Lower lobe of right lung (tissue), 2 donors: ENCODE measurements around the gene MXD1. TPM values are rescaled to one million over a fixed set of nuclear protein-coding genes. Genes with fewer than 3 reads are reported as not detected.
A peak's percentile ranks its signal among the peaks of the same experiment; 100 is the strongest.
"Not testable (repeated sequence)": the region's sequence is repeated elsewhere in the genome, so short reads cannot be mapped to it uniquely, and the experiment has no call there.

Experiments
- ATAC-seq, 2 donors: fragments of 200-7000 bp; cut with Tn5 transposase; one replicate each; pipeline ENCODE4 v1.9.1; 2020 to 2022; ENCODE audit warnings: mild to moderate bottlenecking in 2 of 2, moderate library complexity in 2 of 2
- DNase-seq: peaks from one replicate; pipeline ENCODE4 v3.0.0-alpha.2; 2020
- H3K27ac ChIP-seq: fragments of 200-600 bp; one replicate; pipeline ENCODE4 v1.8.0; 2022
- H3K27me3 ChIP-seq: fragments of 200-600 bp; one replicate; pipeline ENCODE4 v1.8.0; 2022; ENCODE audit warnings: low read depth
- H3K36me3 ChIP-seq: fragments of 200-600 bp; one replicate; pipeline ENCODE4 v1.8.0; 2022; ENCODE audit warnings: mild to moderate bottlenecking
- H3K4me1 ChIP-seq: fragments of 200-600 bp; one replicate; pipeline ENCODE4 v1.8.0; 2022
- H3K4me3 ChIP-seq: fragments of 200-600 bp; one replicate; pipeline ENCODE4 v1.8.0; 2022; ENCODE audit warnings: mild to moderate bottlenecking
- H3K9me3 ChIP-seq: fragments of 200-600 bp; one replicate; pipeline ENCODE4 v1.8.0; 2022
- intact Hi-C: fragments of 100-400 bp; cut with DNase I; formaldehyde crosslinking; loops from one replicate; pipeline ENCODE4 v1.11.0; 2022
- total RNA-seq: library from RNA; stranded (reverse); fragmentation: NEBNext Ultra II Directional; extraction: Animal tissue kit (Norgen Biotek cat#: 25700); gene quantifications from one replicate; pipeline ENCODE4 v1.2.1, GENCODE V29; 2021
- TF ChIP-seq, protein P1 (sequence below): fragments of 200-600 bp; IDR thresholded peaks from one replicate; pipeline ENCODE4 v1.8.0; 2022; ENCODE audit warnings: antibody characterized with exemption, mild to moderate bottlenecking
- donor health status: DM: no; HTN: yes; CAD: no; lungs with severe emphysema.

MXD1 gene
- total RNA-seq, 1 donor from 2014 or later, result 33.8 TPM

- Histone ChIP-seq H3K36me3 (peaks cover 38% of the 10 kb centered on the region), H3K27ac (peak within 1 kb of the TSS; percentile 80), H3K4me3 (peak within 1 kb of the TSS; percentile 78), H3K4me1 (peaks cover 30% of the 10 kb centered on the region), H3K27me3 (no peaks in the 10 kb centered on the region), H3K9me3 (no peaks in the 10 kb centered on the region)
- TF ChIP-seq, protein P1, sequence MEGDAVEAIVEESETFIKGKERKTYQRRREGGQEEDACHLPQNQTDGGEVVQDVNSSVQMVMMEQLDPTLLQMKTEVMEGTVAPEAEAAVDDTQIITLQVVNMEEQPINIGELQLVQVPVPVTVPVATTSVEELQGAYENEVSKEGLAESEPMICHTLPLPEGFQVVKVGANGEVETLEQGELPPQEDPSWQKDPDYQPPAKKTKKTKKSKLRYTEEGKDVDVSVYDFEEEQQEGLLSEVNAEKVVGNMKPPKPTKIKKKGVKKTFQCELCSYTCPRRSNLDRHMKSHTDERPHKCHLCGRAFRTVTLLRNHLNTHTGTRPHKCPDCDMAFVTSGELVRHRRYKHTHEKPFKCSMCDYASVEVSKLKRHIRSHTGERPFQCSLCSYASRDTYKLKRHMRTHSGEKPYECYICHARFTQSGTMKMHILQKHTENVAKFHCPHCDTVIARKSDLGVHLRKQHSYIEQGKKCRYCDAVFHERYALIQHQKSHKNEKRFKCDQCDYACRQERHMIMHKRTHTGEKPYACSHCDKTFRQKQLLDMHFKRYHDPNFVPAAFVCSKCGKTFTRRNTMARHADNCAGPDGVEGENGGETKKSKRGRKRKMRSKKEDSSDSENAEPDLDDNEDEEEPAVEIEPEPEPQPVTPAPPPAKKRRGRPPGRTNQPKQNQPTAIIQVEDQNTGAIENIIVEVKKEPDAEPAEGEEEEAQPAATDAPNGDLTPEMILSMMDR, result no peak
- ATAC-seq (peak; percentile 88 to 96), DNase-seq (peak; percentile 78)
- intact Hi-C loops, result no loop called here
Observed at GRCh38 chr2:69893684-69894551, 21.0 kb upstream of the MXD1 start, which contains the start of gene SNRNP27. Gene SNRNP27, plus strand, starts transcription at chr2:69893956. Its CDS starts 29 bp downstream, at chr2:69893985.

- peak in 1 of 2 donors; percentile 4 for ATAC-seq
- Histone ChIP-seq H3K27ac (peak overlapping the region; percentile 80), H3K4me1 (peaks cover 30% of the 10 kb centered on the region), H3K36me3 (peaks cover 46% of the 10 kb centered on the region), H3K4me3 (peak overlapping the region; percentile 78)
- intact Hi-C loops, H3K27me3 ChIP-seq, H3K9me3 ChIP-seq, DNase-seq: not testable (repeated sequence)
Observed at GRCh38 chr2:69894737-69895136, 20.2 kb upstream of the MXD1 start.

- peaks cover 32% of the 10 kb centered on the region for H3K4me1 ChIP-seq
- H3K9me3 ChIP-seq, result no peaks in the 10 kb centered on the region
- no peaks in the 10 kb centered on the region for H3K27me3 ChIP-seq
- H3K4me3 ChIP-seq, result no peak overlapping the region
- TF ChIP-seq, protein P1, result no peak
- ATAC-seq (peak; percentile 62 to 78), DNase-seq (peak; percentile 74)
- peaks cover 90% of the 10 kb centered on the region for H3K36me3 ChIP-seq
- intact Hi-C loops, result no loop called here
- no peak overlapping the region for H3K27ac ChIP-seq
Observed at GRCh38 chr2:69902213-69902922, 12.5 kb upstream of the MXD1 start.

- Histone ChIP-seq H3K36me3 (peaks cover 79% of the 10 kb centered on the region), H3K27ac (no peak overlapping the region), H3K4me1 (peaks cover 12% of the 10 kb centered on the region), H3K27me3 (no peaks in the 10 kb centered on the region), H3K9me3 (no peaks in the 10 kb centered on the region), H3K4me3 (no peak overlapping the region)
- DNase-seq (no peak), ATAC-seq (peak; percentile 45 to 60)
- intact Hi-C loops, result no loop called here
- TF ChIP-seq, protein P1, result no peak
Observed at GRCh38 chr2:69907216-69907615, 7.7 kb upstream of the MXD1 start.

DNA sequence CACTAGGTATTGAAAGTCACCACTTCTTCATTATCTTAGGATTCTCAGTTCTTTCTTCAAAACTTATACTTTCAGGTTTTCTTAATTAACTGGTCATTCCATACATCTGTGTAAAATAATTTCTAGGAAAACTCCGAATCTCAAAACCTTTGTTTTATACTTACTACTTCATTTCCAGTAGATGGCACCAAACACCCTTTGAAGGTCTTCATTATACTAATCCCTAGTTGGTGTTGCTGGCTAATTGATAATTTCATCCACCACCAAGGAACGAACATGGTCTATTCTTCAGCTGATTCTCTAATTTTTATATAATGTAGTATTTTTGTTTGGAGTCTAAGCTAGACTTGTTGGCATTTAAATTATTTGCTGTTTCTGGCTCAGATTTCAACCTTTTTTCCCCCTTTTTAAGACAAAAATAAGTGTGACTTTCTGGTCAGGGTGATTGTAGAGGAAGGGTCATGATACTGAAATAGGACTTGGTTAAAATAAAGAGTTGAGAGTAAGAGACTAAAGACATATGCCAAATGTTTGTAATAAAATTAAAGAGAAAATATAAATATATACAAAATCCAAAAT, 2.8 kb upstream of the MXD1 start:
- DNase-seq, result no peak
- Histone ChIP-seq H3K9me3 (no peaks in the 10 kb centered on the region), H3K36me3 (peaks cover 41% of the 10 kb centered on the region), H3K4me1 (peaks cover 32% of the 10 kb centered on the region), H3K27me3 (no peaks in the 10 kb centered on the region), H3K4me3 (no peak overlapping the region), H3K27ac (no peak overlapping the region)
- intact Hi-C loops, result loop anchor here (10.0 kb wide), 1 partner anchor 233 kb away; no protein-coding TSS in a partner anchor
- TF ChIP-seq, protein P1, result peak; percentile 58
- ATAC-seq, result no peak
